Measurements from ENCODE around the gene LPCAT1. TPM values are rescaled to one million over a fixed set of nuclear protein-coding genes. Genes with fewer than 3 reads are reported as not detected.

Gene LPCAT1
- total RNA-seq, 1 experiment from 2014 or later: 75.0 TPM

DNA sequence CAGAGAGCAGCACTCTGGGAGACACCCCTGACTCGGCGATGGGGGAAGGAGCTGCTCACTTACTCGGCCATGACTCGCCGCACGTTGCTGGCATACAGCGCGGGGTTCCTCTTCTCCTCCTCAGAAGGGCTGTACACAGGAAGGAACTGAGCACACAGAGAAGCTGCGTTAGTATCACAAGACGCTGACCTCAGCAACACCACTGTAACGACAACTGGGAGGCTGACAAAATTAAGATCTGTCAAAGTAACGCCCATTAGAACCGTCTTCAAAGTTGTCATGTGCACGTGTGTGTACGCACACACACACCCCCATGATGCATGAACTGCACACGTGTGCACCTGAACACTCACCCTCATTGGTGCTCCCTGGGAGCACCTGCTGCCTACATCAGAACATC lies 46.4 kb downstream of the LPCAT1 start:
- H3K27ac ChIP-seq (ENCODE audit: low read depth, low read length): no peak overlapping the region
- POLR2A ChIA-PET: no interaction called here
- H3K4me3 ChIP-seq (replicated peaks in 1 of 2; ENCODE audit: low read depth in 1 of 2, low read length in 2 of 2): no peak overlapping the region
- H3K9ac ChIP-seq (ENCODE audit: low read length): no peak overlapping the region
- intact Hi-C loops (cut with micrococcal nuclease): loop anchor here (5.0 kb wide), 1 partner anchor 125 kb away; no protein-coding TSS in a partner anchor
- ATAC-seq (no peak), DNase-seq (ENCODE audit: low read depth, low spot score) (no peak)
- no peaks in the 10 kb centered on the region for H4K20me1 ChIP-seq (ENCODE audit: insufficient read depth)
- CTCF ChIA-PET: no interaction called here
- H3K9me3 ChIP-seq (ENCODE audit: control insufficient read depth in 1 of 2, insufficient read depth in 1 of 2, low read depth in 1 of 2, low read length in 2 of 2): no peaks in the 10 kb centered on the region
- no TSS peak for BruUV-seq (replicated peaks)
- no peaks in the 10 kb centered on the region for H3K79me2 ChIP-seq (ENCODE audit: insufficient read depth, low read length)
- no peak overlapping the region for H3K4me2 ChIP-seq (ENCODE audit: low read length)
- H3K27me3 ChIP-seq (ENCODE audit: insufficient read depth, low read length): no peaks in the 10 kb centered on the region
- no peaks in the 10 kb centered on the region for H3K4me1 ChIP-seq (ENCODE audit: control insufficient read depth in 1 of 2, insufficient read depth in 2 of 2, low read length in 2 of 2)
- H3K9me2 ChIP-seq (ENCODE audit: insufficient read depth): no peaks in the 10 kb centered on the region
- TF ChIP-seq SP1 (IDR thresholded peaks at IDR 0.05; ENCODE audit: low read depth) (no peak), ELF1 (IDR thresholded peaks at IDR 0.05; ENCODE audit: borderline replicate concordance, low read depth) (no peak), ZFX (IDR thresholded peaks at IDR 0.05) (no peak)
- TF ChIP-seq, protein P1, sequence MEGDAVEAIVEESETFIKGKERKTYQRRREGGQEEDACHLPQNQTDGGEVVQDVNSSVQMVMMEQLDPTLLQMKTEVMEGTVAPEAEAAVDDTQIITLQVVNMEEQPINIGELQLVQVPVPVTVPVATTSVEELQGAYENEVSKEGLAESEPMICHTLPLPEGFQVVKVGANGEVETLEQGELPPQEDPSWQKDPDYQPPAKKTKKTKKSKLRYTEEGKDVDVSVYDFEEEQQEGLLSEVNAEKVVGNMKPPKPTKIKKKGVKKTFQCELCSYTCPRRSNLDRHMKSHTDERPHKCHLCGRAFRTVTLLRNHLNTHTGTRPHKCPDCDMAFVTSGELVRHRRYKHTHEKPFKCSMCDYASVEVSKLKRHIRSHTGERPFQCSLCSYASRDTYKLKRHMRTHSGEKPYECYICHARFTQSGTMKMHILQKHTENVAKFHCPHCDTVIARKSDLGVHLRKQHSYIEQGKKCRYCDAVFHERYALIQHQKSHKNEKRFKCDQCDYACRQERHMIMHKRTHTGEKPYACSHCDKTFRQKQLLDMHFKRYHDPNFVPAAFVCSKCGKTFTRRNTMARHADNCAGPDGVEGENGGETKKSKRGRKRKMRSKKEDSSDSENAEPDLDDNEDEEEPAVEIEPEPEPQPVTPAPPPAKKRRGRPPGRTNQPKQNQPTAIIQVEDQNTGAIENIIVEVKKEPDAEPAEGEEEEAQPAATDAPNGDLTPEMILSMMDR (IDR thresholded peaks at IDR 0.05 in 2 of 3, conservative IDR thresholded peaks at IDR 0.05 in 1 of 3; ENCODE audit: borderline replicate concordance in 1 of 3, insufficient read depth in 1 of 3, low read depth in 2 of 3, low read length in 2 of 3): no peak
- TF ChIP-seq, protein P2, sequence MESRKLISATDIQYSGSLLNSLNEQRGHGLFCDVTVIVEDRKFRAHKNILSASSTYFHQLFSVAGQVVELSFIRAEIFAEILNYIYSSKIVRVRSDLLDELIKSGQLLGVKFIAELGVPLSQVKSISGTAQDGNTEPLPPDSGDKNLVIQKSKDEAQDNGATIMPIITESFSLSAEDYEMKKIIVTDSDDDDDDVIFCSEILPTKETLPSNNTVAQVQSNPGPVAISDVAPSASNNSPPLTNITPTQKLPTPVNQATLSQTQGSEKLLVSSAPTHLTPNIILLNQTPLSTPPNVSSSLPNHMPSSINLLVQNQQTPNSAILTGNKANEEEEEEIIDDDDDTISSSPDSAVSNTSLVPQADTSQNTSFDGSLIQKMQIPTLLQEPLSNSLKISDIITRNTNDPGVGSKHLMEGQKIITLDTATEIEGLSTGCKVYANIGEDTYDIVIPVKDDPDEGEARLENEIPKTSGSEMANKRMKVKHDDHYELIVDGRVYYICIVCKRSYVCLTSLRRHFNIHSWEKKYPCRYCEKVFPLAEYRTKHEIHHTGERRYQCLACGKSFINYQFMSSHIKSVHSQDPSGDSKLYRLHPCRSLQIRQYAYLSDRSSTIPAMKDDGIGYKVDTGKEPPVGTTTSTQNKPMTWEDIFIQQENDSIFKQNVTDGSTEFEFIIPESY (IDR thresholded peaks at IDR 0.05; ENCODE audit: extremely low read depth, insufficient replicate concordance, low read length): no peak
- TF ChIP-seq, protein P3, sequence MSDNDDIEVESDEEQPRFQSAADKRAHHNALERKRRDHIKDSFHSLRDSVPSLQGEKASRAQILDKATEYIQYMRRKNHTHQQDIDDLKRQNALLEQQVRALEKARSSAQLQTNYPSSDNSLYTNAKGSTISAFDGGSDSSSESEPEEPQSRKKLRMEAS (IDR thresholded peaks at IDR 0.05): no peak
- no peak overlapping the region for H2AFZ ChIP-seq (ENCODE audit: low read depth, low read length, poor library complexity, severe bottlenecking)
- RAD21 ChIA-PET (ENCODE audit: low non-redundant PET in 1 of 2, low total read pairs in 2 of 2, uncharacterized antibody in 2 of 2, unreplicated experiment in 2 of 2): no interaction called here
- peaks cover 14 to 34% of the 10 kb centered on the region in 2 experiments; a peak in 3 of 4 replicates for H3K36me3 ChIP-seq (ENCODE audit: control insufficient read depth in 1 of 2, insufficient read depth in 2 of 2, low read length in 2 of 2)

All from HCT116 (cell line).